NAMALWA (cell line): ENCODE data around the gene YIPF6.
A peak's percentile ranks its signal among the peaks of the same experiment; 100 is the strongest.
"Not testable (repeated sequence)": the region's sequence is repeated elsewhere in the genome, so short reads cannot be mapped to it uniquely, and the experiment has no call there.

Experiments
- DNase-seq: peaks from one replicate; pipeline ENCODE4 v3.0.0-alpha.2; 2015; ENCODE audit warnings: low spot score

YIPF6 gene

GRCh38 chrX:68498508-68499379 is at the start of gene YIPF6:
TSS of gene YIPF6 (plus strand) at chrX:68499051. CDS start at chrX:68499067, 16 bp downstream.
- peak; percentile 55 for DNase-seq

- no peak for DNase-seq
These were observed 47.1 kb upstream of the YIPF6 start for GRCh38 chrX:68451720-68452119.

GRCh38 chrX:68454476-68455150 is 44.2 kb upstream of the YIPF6 start:
- no peak for DNase-seq

GRCh38 chrX:68455151-68455510 is 43.7 kb upstream of the YIPF6 start:
- DNase-seq = no peak

GRCh38 chrX:68461093-68461492 is 37.8 kb upstream of the YIPF6 start:
- DNase-seq = no peak

- DNase-seq = no peak
These were observed 37.3 kb upstream of the YIPF6 start for GRCh38 chrX:68461576-68461975.

- no peak for DNase-seq
These were observed 36.7 kb upstream of the YIPF6 start for GRCh38 chrX:68462197-68462596.

- DNase-seq = peak; percentile 70
These were observed 36.2 kb upstream of the YIPF6 start for GRCh38 chrX:68462653-68463052.

- no peak for DNase-seq
These were observed 35.0 kb upstream of the YIPF6 start for GRCh38 chrX:68463880-68464279.

- DNase-seq = no peak
These were observed 34.1 kb upstream of the YIPF6 start for GRCh38 chrX:68464796-68465195.

GRCh38 chrX:68480969-68481368 is 17.9 kb upstream of the YIPF6 start:
- no peak for DNase-seq

GRCh38 chrX:68486198-68486597 is 12.7 kb upstream of the YIPF6 start:
- DNase-seq = not testable (repeated sequence)

- DNase-seq = no peak
These were observed 11.6 kb upstream of the YIPF6 start for GRCh38 chrX:68487254-68487653.

- DNase-seq = no peak
These were observed 10.9 kb upstream of the YIPF6 start for GRCh38 chrX:68487924-68488323.

- no peak for DNase-seq
These were observed 10.2 kb upstream of the YIPF6 start for GRCh38 chrX:68488657-68489056.

- DNase-seq = peak; percentile 31
These were observed 8.2 kb upstream of the YIPF6 start for GRCh38 chrX:68490644-68491043.

- no peak for DNase-seq
These were observed 6.3 kb upstream of the YIPF6 start for GRCh38 chrX:68492583-68492982.

- DNase-seq = not testable (repeated sequence)
These were observed 5.1 kb upstream of the YIPF6 start for GRCh38 chrX:68493776-68494175.

GRCh38 chrX:68498044-68498507 is 775 bp upstream of the YIPF6 start:
- DNase-seq = peak; percentile 18

GRCh38 chrX:68499543-68500504 is 973 bp downstream of the YIPF6 start:
- DNase-seq = no peak

- DNase-seq = no peak
These were observed 5.2 kb downstream of the YIPF6 start for GRCh38 chrX:68503836-68504636.
